Measurements from ENCODE around the gene DGCR8. TPM values are rescaled to one million over a fixed set of nuclear protein-coding genes. Genes with fewer than 3 reads are reported as not detected.
A peak's percentile ranks its signal among the peaks of the same experiment; 100 is the strongest.
"Not testable (repeated sequence)": the region's sequence is repeated elsewhere in the genome, so short reads cannot be mapped to it uniquely, and the experiment has no call there.

Gene DGCR8
- total RNA-seq, 1 donor from 2014 or later: 93.1 TPM

DNA sequence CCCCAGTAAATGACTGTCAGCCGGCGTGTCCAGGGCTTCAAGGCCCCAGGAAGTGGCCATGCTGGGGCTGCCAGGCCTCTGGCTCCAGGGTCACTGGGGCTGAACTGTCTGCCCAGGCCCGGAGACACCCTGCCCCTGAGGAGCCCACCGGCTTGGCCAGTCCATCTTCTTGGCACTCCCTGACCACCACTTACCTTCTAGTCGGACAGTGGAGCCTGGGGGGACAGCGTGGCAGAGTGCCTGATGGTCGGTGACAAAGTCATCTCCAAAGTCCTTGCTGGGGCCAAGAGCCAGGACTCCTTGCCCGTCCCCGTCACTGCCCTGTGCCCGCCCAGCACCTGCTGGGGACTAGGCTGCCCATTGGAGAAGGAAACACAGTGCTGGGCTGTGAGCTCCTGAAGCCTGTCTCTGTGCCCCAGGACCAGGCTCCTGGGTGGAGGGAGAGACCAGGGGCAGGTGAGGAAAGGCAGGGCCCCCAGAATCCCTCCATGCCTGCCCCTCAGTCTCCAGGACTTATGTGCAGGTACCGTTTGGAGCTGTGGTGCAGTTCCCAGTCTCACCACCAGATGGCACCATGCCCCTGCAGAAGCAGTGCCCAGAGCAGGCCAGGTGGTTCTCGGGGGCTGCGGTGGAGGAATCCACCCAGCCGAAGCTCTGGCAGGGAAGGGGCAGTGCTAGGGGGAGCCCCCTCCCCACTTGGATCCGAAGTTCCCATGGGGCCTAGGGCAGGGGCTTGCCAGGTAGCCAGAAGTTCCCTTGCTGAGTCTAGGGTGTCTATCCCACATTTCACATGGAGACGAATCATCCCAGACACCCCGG lies 76.8 kb downstream of the DGCR8 start:
- H3K27ac Mint-ChIP-seq (ENCODE audit: unreplicated experiment): no peak overlapping the region
- H3K4me3 Mint-ChIP-seq (ENCODE audit: unreplicated experiment): no peak overlapping the region

DNA sequence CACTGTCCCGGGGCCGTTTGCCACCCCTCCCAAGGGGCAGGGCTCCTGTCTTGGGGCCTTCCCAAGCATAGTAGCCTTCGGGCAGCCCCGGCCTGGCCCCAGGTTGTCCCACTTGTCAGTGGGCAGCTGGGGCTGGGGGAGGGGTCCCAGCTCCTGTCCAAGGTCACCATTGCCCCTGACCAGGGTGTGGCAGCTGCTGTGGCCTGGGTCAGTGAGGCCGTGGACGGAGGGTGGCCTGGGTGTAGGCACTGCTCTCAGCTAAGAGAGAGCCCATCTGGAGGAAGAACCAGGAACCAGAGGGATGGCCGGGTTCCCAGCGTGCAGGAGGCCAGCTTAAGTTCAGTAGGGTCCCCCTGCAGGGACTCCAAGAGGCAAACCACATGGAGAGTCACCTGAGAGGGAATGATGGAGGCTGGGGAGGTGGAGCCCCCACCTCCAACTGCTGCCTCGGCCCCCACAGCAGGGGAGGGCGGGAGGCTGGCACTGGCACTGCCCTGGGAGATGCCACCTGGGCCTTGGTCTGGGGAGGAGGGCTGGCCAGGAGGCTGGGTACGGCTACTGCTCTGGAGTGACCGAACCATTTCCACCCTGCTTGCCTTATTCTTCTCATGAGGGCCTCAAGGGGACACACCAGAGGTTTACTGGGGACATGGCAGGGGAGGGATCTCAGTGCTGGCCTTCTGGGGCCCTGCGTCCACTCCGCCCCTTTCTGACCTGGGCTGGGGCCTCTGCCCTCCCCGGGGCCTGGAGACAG lies 77.6 kb downstream of the DGCR8 start:
- Mint-ChIP-seq H3K27ac (ENCODE audit: unreplicated experiment) (no peak overlapping the region), H3K4me1 (ENCODE audit: low read depth, unreplicated experiment) (peaks cover 11% of the 10 kb centered on the region), H3K4me3 (ENCODE audit: unreplicated experiment) (no peak overlapping the region), H3K36me3 (ENCODE audit: unreplicated experiment) (no peaks in the 10 kb centered on the region), H3K9me3 (ENCODE audit: unreplicated experiment) (peaks cover 8% of the 10 kb centered on the region), H3K27me3 (ENCODE audit: unreplicated experiment) (peaks cover 5% of the 10 kb centered on the region)
- TF ChIP-seq, protein P1, sequence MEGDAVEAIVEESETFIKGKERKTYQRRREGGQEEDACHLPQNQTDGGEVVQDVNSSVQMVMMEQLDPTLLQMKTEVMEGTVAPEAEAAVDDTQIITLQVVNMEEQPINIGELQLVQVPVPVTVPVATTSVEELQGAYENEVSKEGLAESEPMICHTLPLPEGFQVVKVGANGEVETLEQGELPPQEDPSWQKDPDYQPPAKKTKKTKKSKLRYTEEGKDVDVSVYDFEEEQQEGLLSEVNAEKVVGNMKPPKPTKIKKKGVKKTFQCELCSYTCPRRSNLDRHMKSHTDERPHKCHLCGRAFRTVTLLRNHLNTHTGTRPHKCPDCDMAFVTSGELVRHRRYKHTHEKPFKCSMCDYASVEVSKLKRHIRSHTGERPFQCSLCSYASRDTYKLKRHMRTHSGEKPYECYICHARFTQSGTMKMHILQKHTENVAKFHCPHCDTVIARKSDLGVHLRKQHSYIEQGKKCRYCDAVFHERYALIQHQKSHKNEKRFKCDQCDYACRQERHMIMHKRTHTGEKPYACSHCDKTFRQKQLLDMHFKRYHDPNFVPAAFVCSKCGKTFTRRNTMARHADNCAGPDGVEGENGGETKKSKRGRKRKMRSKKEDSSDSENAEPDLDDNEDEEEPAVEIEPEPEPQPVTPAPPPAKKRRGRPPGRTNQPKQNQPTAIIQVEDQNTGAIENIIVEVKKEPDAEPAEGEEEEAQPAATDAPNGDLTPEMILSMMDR (IDR thresholded peaks at IDR 0.05; ENCODE audit: partially characterized antibody, unreplicated experiment): no peak
- no peak for DNase-seq

More for the DNA sequence above, 76.8 kb downstream of the DGCR8 start:
- Mint-ChIP-seq H3K36me3 (ENCODE audit: unreplicated experiment) (no peaks in the 10 kb centered on the region), H3K9me3 (ENCODE audit: unreplicated experiment) (peaks cover 8% of the 10 kb centered on the region), H3K27me3 (ENCODE audit: unreplicated experiment) (peaks cover 5% of the 10 kb centered on the region), H3K4me1 (ENCODE audit: low read depth, unreplicated experiment) (peaks cover 11% of the 10 kb centered on the region)
- TF ChIP-seq, protein P1 (IDR thresholded peaks at IDR 0.05; ENCODE audit: partially characterized antibody, unreplicated experiment): peak; percentile 100
- peak; percentile 94 for DNase-seq

- TF ChIP-seq, protein P1 (IDR thresholded peaks at IDR 0.05; ENCODE audit: partially characterized antibody, unreplicated experiment): no peak
- H3K36me3 Mint-ChIP-seq (ENCODE audit: unreplicated experiment): no peaks in the 10 kb centered on the region
- H3K9me3 Mint-ChIP-seq (ENCODE audit: unreplicated experiment): peaks cover 8% of the 10 kb centered on the region
- peak overlapping the region; percentile 87 for H3K27ac Mint-ChIP-seq (ENCODE audit: unreplicated experiment)
- H3K4me3 Mint-ChIP-seq (ENCODE audit: unreplicated experiment): peak overlapping the region; percentile 55
- H3K27me3 Mint-ChIP-seq (ENCODE audit: unreplicated experiment): peaks cover 5% of the 10 kb centered on the region
- peaks cover 11% of the 10 kb centered on the region for H3K4me1 Mint-ChIP-seq (ENCODE audit: low read depth, unreplicated experiment)
- DNase-seq: no peak
These were observed 78.5 kb downstream of the DGCR8 start for GRCh38 chr22:20158391-20159036.

GRCh38 chr22:20159076-20159475 lies 79.0 kb downstream of the DGCR8 start:
- TF ChIP-seq, protein P1 (IDR thresholded peaks at IDR 0.05; ENCODE audit: partially characterized antibody, unreplicated experiment): no peak
- peaks cover 7% of the 10 kb centered on the region for H3K4me1 Mint-ChIP-seq (ENCODE audit: low read depth, unreplicated experiment)
- H3K36me3 Mint-ChIP-seq (ENCODE audit: unreplicated experiment): no peaks in the 10 kb centered on the region
- H3K27me3 Mint-ChIP-seq (ENCODE audit: unreplicated experiment): peaks cover 5% of the 10 kb centered on the region
- peak overlapping the region; percentile 87 for H3K27ac Mint-ChIP-seq (ENCODE audit: unreplicated experiment)
- peak; percentile 75 for DNase-seq
- H3K9me3 Mint-ChIP-seq (ENCODE audit: unreplicated experiment): peaks cover 8% of the 10 kb centered on the region
- peak overlapping the region; percentile 55 for H3K4me3 Mint-ChIP-seq (ENCODE audit: unreplicated experiment)

DNA sequence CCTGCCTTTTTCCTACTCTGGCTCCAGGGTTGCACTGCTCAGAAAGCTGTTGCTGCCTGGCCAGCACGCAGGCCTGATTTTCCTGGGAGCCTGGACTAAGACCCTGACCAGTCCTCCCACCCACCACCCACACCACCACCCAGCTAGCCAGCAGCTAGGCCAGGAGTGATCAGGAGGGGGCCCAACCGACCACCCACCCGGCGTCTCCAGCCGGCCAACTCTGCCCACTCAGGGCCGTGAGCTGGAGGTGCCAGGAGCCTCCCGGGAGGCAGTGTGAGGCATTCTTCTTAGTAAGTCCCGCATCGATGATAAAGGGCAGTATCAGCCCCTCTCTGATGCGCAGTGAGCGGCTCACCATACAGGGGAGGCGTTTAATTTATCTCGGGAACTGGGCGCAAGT lies 79.5 kb downstream of the DGCR8 start:
- not testable (repeated sequence) for H3K9me3 Mint-ChIP-seq (ENCODE audit: unreplicated experiment); DNase-seq; H3K27me3 Mint-ChIP-seq (ENCODE audit: unreplicated experiment); H3K36me3 Mint-ChIP-seq (ENCODE audit: unreplicated experiment); H3K4me3 Mint-ChIP-seq (ENCODE audit: unreplicated experiment); H3K4me1 Mint-ChIP-seq (ENCODE audit: low read depth, unreplicated experiment)
- peak overlapping the region; percentile 70 for H3K27ac Mint-ChIP-seq (ENCODE audit: unreplicated experiment)

All from glutamatergic neuron (in vitro differentiated cells).